Measurements from ENCODE around the gene MAP3K15. TPM values are rescaled to one million over a fixed set of nuclear protein-coding genes. Genes with fewer than 3 reads are reported as not detected.

The MAP3K15 gene
- total RNA-seq, 4 donors from 2014 or later = not detected

DNA sequence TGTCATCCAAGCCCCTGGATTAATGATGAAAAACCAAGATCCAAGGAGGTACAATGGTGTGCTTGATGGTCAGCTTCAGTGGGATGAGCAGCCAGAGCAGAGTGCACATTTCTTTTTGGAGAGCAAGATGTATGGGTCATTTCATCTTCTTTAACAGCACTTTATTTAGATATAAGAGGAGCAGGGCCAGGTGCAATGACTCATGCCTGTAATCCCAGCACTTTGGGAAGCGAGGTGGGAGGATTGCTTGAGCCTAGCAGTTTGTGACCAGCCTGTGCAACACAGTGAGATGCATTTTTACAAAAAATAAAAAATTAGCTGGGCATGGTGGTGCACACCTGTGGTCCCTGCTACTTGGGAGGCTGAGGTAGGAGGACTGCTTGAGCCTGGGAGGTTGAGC lies 45.3 kb upstream of the MAP3K15 start:
- Histone ChIP-seq H3K36me3 (no peaks in the 10 kb centered on the region), H3K4me3 (replicated peaks in 1 of 3) (no peak overlapping the region), H3K27me3 (no peaks in the 10 kb centered on the region), H3K9me3 (no peaks in the 10 kb centered on the region), H3K4me1 (no peaks in the 10 kb centered on the region), H3K27ac (no peak overlapping the region)
- DNase-seq = no peak
- intact Hi-C loops (cut with DNase I) = no loop called here
- 88 to 100% methylated on average over 1 of the region's 1 CpG for WGBS, 2 donors
- TF ChIP-seq CTCF (IDR thresholded peaks at IDR 0.05) = no peak
- TF ChIP-seq POLR2A (IDR thresholded peaks at IDR 0.05) = no peak

GRCh38 chrX:19557822-19558221 lies 42.5 kb upstream of the MAP3K15 start:
- no peak overlapping the region for H3K27ac ChIP-seq
- H3K36me3 ChIP-seq = no peaks in the 10 kb centered on the region
- H3K4me1 ChIP-seq = no peaks in the 10 kb centered on the region
- TF ChIP-seq POLR2A (IDR thresholded peaks at IDR 0.05) = no peak
- TF ChIP-seq CTCF (IDR thresholded peaks at IDR 0.05) = no peak
- H3K9me3 ChIP-seq = no peaks in the 10 kb centered on the region
- no peak overlapping the region for H3K4me3 ChIP-seq (replicated peaks in 1 of 3)
- no peak for DNase-seq
- intact Hi-C loops (cut with DNase I) = no loop called here
- 75 to 83% methylated on average over 2 of the region's 2 CpGs for WGBS, 2 donors
- no peaks in the 10 kb centered on the region for H3K27me3 ChIP-seq

GRCh38 chrX:19556202-19556601 lies 40.9 kb upstream of the MAP3K15 start:
- TF ChIP-seq CTCF (IDR thresholded peaks at IDR 0.05) (no peak), POLR2A (IDR thresholded peaks at IDR 0.05) (no peak)
- H3K27me3 ChIP-seq = no peaks in the 10 kb centered on the region
- H3K36me3 ChIP-seq = no peaks in the 10 kb centered on the region
- 86 to 98% methylated on average over 4 of the region's 4 CpGs for WGBS, 2 donors
- DNase-seq = no peak
- no peaks in the 10 kb centered on the region for H3K9me3 ChIP-seq
- H3K4me1 ChIP-seq = no peaks in the 10 kb centered on the region
- H3K4me3 ChIP-seq (replicated peaks in 1 of 3) = no peak overlapping the region
- H3K27ac ChIP-seq = no peak overlapping the region
- intact Hi-C loops (cut with DNase I) = no loop called here

- Histone ChIP-seq H3K4me3 (replicated peaks in 1 of 3) (no peak overlapping the region), H3K4me1 (no peaks in the 10 kb centered on the region), H3K9me3 (no peaks in the 10 kb centered on the region), H3K36me3 (no peaks in the 10 kb centered on the region), H3K27me3 (no peaks in the 10 kb centered on the region), H3K27ac (no peak overlapping the region)
- TF ChIP-seq CTCF (IDR thresholded peaks at IDR 0.05) (no peak), POLR2A (IDR thresholded peaks at IDR 0.05) (no peak)
- intact Hi-C loops (cut with DNase I) = no loop called here
- 84 to 90% methylated on average over 5 of the region's 5 CpGs for WGBS, 2 donors
- DNase-seq = no peak
These were observed 40.4 kb upstream of the MAP3K15 start for GRCh38 chrX:19555683-19556082.

DNA sequence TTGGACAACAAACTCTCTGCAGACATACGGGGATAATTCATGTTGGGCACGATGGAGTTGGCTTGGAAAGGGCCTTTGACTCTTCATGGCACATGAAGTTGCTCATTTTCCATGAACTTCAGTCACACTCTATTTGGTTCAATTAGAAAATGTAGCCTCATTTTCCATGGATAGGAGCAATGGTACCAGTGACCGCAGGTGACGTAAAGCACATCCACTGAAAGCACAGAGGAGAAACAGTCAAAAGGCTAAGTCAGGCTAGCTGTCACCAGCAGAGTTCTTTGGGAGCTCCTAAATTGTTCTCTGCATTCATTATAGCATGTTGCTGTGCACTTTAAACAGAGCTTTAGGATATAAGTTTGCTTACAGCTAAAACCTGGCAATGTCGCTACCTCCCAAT lies 39.9 kb upstream of the MAP3K15 start:
- Histone ChIP-seq H3K27ac (no peak overlapping the region), H3K9me3 (no peaks in the 10 kb centered on the region), H3K36me3 (no peaks in the 10 kb centered on the region), H3K27me3 (no peaks in the 10 kb centered on the region), H3K4me3 (replicated peaks in 1 of 3) (no peak overlapping the region), H3K4me1 (no peaks in the 10 kb centered on the region)
- WGBS, 2 donors = 94 to 97% methylated on average over 5 of the region's 5 CpGs
- DNase-seq = no peak
- intact Hi-C loops (cut with DNase I) = no loop called here
- TF ChIP-seq CTCF (IDR thresholded peaks at IDR 0.05) (no peak), POLR2A (IDR thresholded peaks at IDR 0.05) (no peak)
